GM19395 (cell line): Measurements from ENCODE around the gene TRDN.

Source experiments
- ATAC-seq: cut with Tn5 transposase; IDR thresholded peaks from one replicate; pipeline ENCODE4 v1.9.1; 2021; ENCODE audit warnings: mild to moderate bottlenecking, moderate library complexity; ENCODE audit not compliant: unreplicated experiment

TRDN gene

GRCh38 chr6:123189816-123190215 lies 446.9 kb downstream of the TRDN start:
- ATAC-seq = no peak

DNA sequence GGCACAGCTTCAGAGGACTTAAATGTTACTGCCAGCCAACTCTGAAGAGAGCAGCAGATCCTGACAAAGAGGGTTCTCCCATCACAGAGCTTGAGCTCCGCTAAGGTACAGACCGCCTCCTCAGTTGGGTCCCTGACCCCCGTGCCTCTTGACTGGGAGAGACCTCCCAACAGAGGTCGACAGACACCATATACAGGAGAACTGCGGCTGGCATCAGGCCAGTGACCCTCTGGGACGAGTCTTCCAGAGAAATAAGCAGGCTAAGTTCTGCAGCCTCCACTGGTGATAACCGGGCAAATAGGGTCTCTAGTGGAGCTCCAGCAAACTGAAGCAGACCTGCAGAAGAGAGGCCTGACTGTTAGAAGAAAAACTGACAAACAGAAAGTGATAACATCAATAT lies 453.8 kb downstream of the TRDN start:
- ATAC-seq = no peak

- no peak for ATAC-seq
These were observed 460.0 kb downstream of the TRDN start for GRCh38 chr6:123176706-123177105.

- no peak for ATAC-seq
These were observed 465.2 kb downstream of the TRDN start for GRCh38 chr6:123171341-123172115.

GRCh38 chr6:123169774-123170095 lies 467.0 kb downstream of the TRDN start:
- no peak for ATAC-seq

DNA sequence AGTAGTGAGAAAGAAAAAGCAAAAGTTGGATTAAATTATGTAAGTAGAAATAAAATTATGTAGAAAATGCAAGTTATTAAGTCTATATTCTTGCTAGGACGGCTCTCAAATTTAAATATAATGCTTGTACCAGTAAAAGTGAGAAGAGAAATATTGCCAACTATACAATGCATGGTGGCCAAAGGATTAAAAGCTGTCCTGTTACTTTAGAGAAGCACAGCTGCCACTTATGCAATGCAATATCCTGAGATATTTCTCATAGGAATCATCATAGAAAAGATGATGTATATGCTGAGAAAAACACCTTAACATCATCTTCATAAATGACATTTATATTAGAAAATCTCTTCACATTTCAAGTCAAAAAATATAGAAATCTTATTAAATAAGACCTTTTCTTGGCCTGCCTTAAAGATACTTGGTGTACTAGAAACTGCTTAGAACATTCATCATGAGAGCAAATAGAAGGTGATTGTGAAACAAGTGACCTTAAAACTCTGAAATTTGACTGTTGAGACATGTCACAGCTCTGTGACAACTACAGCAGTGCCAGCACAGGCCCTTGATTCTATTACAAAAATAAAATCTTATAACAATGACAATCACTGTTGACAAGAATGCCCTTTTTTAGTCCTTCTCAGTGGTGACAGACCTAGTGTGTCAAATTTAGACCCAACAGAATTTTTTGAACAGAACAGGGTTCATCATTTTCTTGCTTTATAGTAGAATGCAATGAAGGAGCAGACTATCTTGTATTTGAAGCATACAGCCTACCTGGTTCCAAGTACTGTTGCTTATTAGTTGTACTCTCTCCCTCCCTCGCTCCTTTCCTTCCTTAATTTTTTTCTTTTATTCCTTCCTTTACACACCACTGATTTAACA lies 467.6 kb downstream of the TRDN start:
- ATAC-seq = no peak

DNA sequence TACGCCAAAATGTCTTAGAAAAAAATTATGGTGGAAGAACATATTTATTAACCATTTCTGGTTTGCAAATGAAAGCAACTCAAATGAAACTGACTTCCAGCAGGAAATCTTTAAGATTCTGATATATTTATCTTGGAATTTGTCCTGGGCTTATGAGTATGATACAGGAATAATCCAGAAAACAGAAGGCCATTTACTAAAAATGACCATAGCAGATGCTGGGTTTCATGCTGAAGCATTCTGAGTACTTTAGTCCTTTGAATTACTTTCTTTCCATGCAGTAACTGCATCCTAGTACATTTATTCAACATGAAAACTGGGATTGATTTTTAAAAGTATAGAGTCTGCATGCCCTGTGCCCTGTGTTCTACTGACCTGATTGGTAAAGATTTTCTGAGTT lies 468.3 kb downstream of the TRDN start:
- ATAC-seq = no peak
